HUES48 (cell line): ENCODE results near the gene MINDY4B.

Experiments
- H3K27ac ChIP-seq: one replicate; pipeline ENCODE4 v1.7.0; 2013; ENCODE audit warnings: low read depth, low read length, inconsistent platforms
- H3K27me3 ChIP-seq: 2 replicates; pipeline ENCODE4 v1.6.1; 2013; ENCODE audit warnings: mild to moderate bottlenecking, low read length; ENCODE audit not compliant: control insufficient read depth, insufficient read depth
- H3K36me3 ChIP-seq: 2 replicates; pipeline ENCODE4 v1.6.1; 2013; ENCODE audit warnings: low read length; ENCODE audit not compliant: control insufficient read depth, insufficient read depth
- H3K4me1 ChIP-seq: 2 replicates; pipeline ENCODE4 v1.6.1; 2013; ENCODE audit warnings: mild to moderate bottlenecking, low read length; ENCODE audit not compliant: control insufficient read depth, insufficient read depth
- H3K4me3 ChIP-seq: 2 replicates; pipeline ENCODE4 v1.5.1; 2013; ENCODE audit warnings: mild to moderate bottlenecking, low read depth, low read length
- H3K9ac ChIP-seq: 2 replicates; pipeline ENCODE4 v1.6.1; 2013; ENCODE audit warnings: mild to moderate bottlenecking, low read depth, low read length, moderate library complexity
- H3K9me3 ChIP-seq: 2 replicates; pipeline ENCODE4 v1.6.1; 2013; ENCODE audit warnings: low read length; ENCODE audit not compliant: control insufficient read depth, insufficient read depth

MINDY4B gene

DNA sequence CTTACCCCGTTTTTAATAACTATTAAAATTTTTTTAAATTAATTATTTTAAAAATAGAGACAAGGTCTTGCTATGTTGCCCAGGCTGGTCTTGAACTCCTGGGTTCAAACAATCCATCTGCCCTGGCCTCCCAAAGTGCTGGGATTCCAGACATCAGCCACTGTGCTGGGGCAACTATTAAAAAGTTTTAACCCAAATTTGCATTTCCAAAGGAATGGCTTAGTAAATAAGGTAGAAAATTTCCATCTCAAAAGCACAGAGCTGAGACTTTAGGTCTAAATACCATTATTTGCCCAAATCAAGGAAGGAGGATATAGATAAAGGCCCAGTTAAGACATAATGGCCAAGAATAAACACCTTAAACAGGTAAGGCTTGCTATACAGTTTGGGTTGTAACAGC is 56.4 kb downstream of the MINDY4B start:
- no peak overlapping the region for H3K4me3 ChIP-seq
- no peaks in the 10 kb centered on the region for H3K9me3 ChIP-seq
- H3K4me1 ChIP-seq: peaks cover 34% of the 10 kb centered on the region
- no peak overlapping the region for H3K27ac ChIP-seq
- H3K36me3 ChIP-seq: no peaks in the 10 kb centered on the region
- no peaks in the 10 kb centered on the region for H3K27me3 ChIP-seq
- no peak overlapping the region for H3K9ac ChIP-seq

DNA sequence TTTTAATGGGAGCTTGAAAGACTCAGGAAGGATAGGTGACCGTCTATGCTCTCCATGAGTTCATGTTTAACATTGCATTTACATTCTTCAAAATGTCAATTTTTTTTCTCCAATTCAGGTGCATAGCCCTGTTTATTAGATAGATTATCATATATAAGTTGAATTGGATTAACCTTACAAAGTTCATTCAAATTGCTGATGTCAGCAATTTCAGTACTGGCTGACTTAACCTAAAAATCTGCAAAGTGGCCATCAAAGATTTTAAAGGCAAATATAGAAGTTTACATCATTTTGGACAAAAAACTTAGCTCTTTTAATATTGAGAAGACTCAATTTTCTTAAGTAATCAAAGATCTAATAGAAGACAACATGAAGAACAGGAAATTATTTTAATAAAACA is 57.8 kb downstream of the MINDY4B start:
- H3K36me3 ChIP-seq: no peaks in the 10 kb centered on the region
- H3K4me3 ChIP-seq: no peak overlapping the region
- H3K4me1 ChIP-seq: peaks cover 44% of the 10 kb centered on the region
- no peak overlapping the region for H3K9ac ChIP-seq
- H3K27ac ChIP-seq: no peak overlapping the region
- peaks cover 5% of the 10 kb centered on the region; the same call in 1 of the 2 replicates for H3K27me3 ChIP-seq
- H3K9me3 ChIP-seq: no peaks in the 10 kb centered on the region

DNA sequence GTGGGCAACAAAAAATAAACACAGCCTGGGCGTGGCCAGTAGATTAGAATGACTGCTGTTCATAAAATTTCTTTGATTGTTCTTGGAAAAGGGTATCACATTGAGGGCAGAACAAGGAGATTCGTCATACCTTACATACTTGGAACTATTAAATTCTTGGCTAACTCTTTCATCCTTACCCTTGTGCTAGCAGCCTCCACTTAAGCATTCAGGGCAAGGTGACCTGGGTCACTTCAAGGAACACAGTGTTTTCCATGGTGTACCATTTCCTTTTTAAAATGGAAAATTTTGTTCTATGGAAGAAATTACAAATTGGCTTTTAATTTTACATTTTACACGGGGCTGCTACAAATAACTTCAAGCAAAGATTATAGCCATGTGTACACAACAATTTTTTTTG is 60.8 kb downstream of the MINDY4B start:
- Histone ChIP-seq H3K27me3 (peaks cover 34% of the 10 kb centered on the region), H3K4me1 (peaks cover 44% of the 10 kb centered on the region), H3K27ac (no peak overlapping the region), H3K36me3 (no peaks in the 10 kb centered on the region), H3K4me3 (no peak overlapping the region), H3K9me3 (no peaks in the 10 kb centered on the region), H3K9ac (no peak overlapping the region)

DNA sequence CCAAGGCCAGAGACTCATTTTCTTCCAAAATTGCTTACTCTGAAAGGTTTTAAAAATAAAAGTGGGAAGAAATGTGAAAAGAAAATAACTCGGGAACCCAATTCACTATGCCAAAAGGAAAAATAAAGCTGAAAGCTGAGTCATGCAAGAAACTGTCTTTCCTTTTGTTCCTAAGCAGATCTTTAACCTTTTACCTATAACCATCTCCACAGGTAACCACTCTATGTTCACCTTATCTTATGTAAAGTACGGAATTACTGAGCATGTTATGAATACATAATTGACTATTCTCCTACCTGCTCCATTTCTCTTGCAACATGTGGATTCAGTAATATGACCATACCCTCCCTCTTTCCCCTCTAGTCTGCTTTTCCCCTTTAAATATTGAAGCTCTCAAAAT is 62.0 kb downstream of the MINDY4B start:
- Histone ChIP-seq H3K9me3 (no peaks in the 10 kb centered on the region), H3K4me1 (peaks cover 33% of the 10 kb centered on the region)

DNA sequence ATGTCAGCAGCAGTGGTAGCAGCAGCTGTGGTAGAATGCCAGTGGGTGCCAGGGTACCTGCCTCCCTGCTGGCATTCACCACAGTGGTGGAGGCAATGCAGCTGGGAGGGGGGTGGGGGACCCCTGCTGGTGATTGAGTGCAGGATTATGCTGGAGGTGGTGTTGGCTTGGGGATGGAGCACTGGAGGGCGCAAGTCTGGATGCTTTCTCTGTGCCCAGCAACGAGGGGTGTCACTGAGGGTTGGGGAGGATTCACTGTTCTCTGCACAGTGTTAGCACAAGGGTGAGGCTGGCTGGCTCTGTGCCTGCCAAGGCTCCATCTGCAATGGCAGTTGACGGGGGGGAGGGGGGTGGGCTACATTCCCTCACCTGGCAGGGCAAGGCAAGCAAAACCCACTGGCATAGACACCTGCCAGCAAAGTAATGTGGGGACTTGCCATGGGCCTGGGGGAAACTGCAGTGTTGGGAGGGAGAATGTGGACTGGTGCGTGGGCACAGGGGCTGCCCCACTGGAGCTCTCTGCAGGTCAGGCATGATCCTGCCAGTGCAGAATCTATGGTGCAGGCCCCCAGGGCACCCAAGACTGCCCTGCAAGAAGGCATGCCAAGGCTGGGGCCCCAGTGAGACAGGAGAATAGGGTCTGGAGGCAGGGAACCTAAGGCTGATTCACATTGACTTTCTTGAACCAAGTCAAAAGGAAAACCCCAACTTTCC is 64.3 kb downstream of the MINDY4B start:
- Histone ChIP-seq H3K9ac (no peak overlapping the region), H3K4me3 (no peak overlapping the region), H3K36me3 (no peaks in the 10 kb centered on the region), H3K27me3 (peaks cover 69% of the 10 kb centered on the region), H3K27ac (no peak overlapping the region), H3K9me3 (no peaks in the 10 kb centered on the region), H3K4me1 (peaks cover 26% of the 10 kb centered on the region)

More for the DNA sequence above, 62.0 kb downstream of the MINDY4B start:
- H3K36me3 ChIP-seq: no peaks in the 10 kb centered on the region
- peaks cover 46% of the 10 kb centered on the region for H3K27me3 ChIP-seq
- H3K4me3 ChIP-seq: no peak overlapping the region
- no peak overlapping the region for H3K9ac ChIP-seq
- H3K27ac ChIP-seq: no peak overlapping the region

DNA sequence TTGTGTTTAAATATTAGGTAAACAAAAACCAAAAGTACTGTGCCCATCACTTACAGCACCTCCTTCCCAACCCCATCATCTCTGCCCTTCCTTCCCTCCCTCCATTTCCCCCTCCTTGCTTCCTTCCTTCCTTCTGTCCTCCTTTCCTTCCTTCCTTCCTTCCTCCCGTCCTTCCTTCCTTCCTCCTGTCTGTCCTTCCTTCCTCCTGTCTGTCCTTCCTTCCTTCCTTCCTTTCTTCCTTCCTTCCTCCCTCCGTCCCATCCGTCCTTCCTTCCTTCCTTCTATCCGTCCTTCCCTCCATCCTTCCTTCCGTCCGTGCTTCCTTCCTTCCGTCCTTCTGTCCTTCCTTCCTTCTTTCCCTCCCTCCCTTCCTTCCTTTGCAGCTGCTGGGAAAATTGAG is 74.5 kb downstream of the MINDY4B start:
- H3K9me3 ChIP-seq: no peaks in the 10 kb centered on the region
- H3K27ac ChIP-seq: no peak overlapping the region
- H3K27me3 ChIP-seq: peaks cover 13% of the 10 kb centered on the region; the same call in 1 of the 2 replicates
- H3K36me3 ChIP-seq: no peaks in the 10 kb centered on the region
- no peak overlapping the region for H3K9ac ChIP-seq
- no peak overlapping the region for H3K4me3 ChIP-seq
- no peaks in the 10 kb centered on the region for H3K4me1 ChIP-seq

DNA sequence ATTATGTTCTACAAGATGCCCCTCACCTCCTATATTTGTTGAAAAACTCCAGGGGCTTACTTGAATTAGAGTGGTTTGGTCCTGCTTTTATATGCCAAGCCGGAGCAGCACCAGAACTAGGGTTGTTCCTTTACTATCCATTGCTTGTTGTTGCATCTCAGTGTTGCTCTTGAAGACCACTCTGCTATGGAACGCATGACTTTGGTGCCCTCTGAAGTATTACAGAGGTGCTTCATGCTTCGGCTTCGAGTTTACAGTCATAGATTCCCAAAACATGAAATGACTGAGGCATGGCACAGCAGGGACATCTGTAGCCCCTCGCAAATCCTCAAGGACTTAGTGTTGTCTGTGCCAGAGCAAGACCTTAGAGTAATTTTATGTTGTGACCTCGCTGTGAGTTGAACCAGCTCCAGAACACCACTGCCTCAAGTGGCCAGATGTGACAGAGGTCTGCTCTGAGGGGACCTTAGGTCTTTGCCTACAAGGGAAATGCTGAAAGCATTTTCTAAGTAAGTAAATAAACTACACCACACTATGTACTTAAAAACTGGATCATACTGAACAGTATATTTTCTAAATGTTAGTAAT is 75.1 kb downstream of the MINDY4B start:
- Histone ChIP-seq H3K27ac (no peak overlapping the region), H3K4me1 (no peaks in the 10 kb centered on the region), H3K36me3 (no peaks in the 10 kb centered on the region), H3K27me3 (peaks cover 8% of the 10 kb centered on the region; the same call in 1 of the 2 replicates), H3K4me3 (no peak overlapping the region), H3K9me3 (no peaks in the 10 kb centered on the region), H3K9ac (no peak overlapping the region)

DNA sequence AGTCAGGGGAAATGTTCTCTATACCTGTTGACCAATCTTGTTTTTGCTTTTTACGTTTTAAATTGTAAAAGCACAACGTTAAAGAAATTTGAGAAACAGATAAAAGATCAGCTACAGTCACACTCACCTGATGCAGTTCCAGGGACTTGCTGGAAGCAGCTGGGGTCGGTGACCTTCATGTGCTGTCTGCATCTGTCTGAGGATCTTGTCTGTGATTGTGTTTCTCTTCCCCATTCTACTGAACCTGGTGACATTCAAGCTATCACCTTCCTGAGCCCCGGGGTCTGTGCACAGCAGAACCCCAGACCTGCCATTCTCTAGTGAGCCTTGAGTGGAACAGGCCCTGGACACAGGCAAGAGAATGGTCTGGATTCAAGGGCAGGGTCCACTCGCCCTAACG is 75.8 kb downstream of the MINDY4B start:
- H3K27ac ChIP-seq: no peak overlapping the region
- H3K36me3 ChIP-seq: no peaks in the 10 kb centered on the region
- H3K27me3 ChIP-seq: peaks cover 5% of the 10 kb centered on the region; the same call in 1 of the 2 replicates
- no peaks in the 10 kb centered on the region for H3K9me3 ChIP-seq
- no peaks in the 10 kb centered on the region for H3K4me1 ChIP-seq
- H3K4me3 ChIP-seq: no peak overlapping the region
- H3K9ac ChIP-seq: no peak overlapping the region

DNA sequence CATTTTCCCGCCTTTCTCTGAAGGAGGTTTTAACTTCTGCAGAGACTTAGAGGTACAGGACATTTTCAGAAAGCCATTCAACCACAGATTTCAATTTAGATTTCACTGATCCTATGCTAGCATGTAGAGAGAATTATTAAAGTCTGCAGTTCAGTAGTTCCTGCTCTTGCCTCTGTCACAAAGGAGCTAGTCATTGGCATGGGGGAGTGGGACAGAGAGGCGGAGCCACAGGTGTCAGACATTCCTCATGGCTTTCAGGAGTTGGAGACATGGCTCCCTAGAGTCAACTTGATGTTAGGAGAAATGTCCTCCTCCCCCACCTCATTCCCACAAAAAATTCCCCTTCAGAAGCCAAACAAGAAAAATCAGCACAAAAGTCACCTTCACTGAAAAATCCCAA is 76.2 kb downstream of the MINDY4B start:
- Histone ChIP-seq H3K9ac (no peak overlapping the region), H3K27ac (no peak overlapping the region), H3K36me3 (no peaks in the 10 kb centered on the region), H3K27me3 (peaks cover 3% of the 10 kb centered on the region; the same call in 1 of the 2 replicates), H3K4me1 (no peaks in the 10 kb centered on the region), H3K4me3 (no peak overlapping the region), H3K9me3 (no peaks in the 10 kb centered on the region)

DNA sequence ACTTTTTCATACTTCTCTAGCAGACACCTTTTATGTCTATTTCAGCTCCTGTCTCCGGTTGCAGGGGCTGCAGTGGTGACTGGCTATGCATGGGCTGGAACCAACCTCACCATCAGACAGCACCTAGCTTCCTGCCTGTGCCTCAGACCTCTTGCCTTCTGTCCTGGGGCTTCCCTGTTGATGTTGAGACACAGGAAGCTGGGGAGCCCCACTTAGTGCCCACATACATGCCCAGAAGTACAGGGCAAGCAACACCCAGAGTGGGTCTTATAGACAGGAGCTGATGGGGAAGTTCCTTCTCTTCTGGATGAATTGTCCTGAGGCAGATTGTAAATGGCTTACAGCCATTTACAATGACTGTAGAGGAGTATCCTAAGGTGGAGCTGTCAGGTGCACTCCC is 77.0 kb downstream of the MINDY4B start:
- H3K4me1 ChIP-seq: no peaks in the 10 kb centered on the region
- no peaks in the 10 kb centered on the region for H3K36me3 ChIP-seq
- H3K9me3 ChIP-seq: no peaks in the 10 kb centered on the region
- H3K27ac ChIP-seq: no peak overlapping the region
- peaks cover 3% of the 10 kb centered on the region; the same call in 1 of the 2 replicates for H3K27me3 ChIP-seq
- H3K9ac ChIP-seq: no peak overlapping the region
- no peak overlapping the region for H3K4me3 ChIP-seq

DNA sequence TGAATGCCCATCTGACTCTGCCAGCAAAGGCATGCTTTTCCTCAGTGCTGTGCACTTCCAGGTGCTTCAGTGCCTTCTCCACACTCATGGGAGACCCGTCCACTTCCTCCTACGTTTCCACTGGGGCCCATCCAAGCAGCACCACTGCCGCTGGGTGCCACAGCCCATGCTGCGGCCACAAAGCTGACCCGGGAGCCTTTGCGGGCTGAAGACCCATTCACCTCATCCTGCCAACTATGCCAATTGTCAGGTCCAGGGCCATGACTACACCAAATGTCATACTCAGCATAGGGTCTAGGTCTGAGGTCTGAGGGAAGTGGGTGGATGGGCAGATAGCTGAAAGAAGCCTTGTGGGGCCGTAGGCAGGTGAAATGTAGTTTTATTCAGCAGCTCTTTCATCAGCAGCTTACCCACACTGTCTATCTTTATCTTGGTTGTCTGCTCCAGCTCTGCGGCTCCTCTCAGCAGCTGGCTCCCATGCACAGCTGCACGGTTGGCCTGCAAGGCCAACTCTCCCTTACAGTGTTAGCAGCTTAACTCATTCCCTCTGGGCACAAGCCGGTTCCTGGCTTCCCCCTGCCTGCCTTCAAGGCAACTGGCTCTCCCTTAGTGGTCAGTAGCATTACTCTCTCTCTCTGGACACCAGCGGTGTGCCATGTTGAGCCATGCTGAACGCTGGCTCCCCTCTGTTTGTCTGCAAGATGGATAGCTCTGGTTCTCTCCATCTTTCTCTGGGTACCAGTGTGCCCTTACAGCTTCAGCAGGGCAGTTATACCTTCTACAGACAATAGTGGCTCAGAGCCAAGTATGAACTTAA is 78.6 kb downstream of the MINDY4B start:
- no peak overlapping the region for H3K27ac ChIP-seq
- H3K36me3 ChIP-seq: no peaks in the 10 kb centered on the region
- no peak overlapping the region for H3K4me3 ChIP-seq
- H3K9me3 ChIP-seq: no peaks in the 10 kb centered on the region
- H3K27me3 ChIP-seq: peaks cover 3% of the 10 kb centered on the region; the same call in 1 of the 2 replicates
- no peaks in the 10 kb centered on the region for H3K4me1 ChIP-seq
- no peak overlapping the region for H3K9ac ChIP-seq
